GM12865 (cell line): ENCODE results near the gene MPO.

Experiments used
- DNase-seq: peaks from one replicate; pipeline ENCODE4 v3.0.0; 2010; ENCODE audit warnings: low read depth
- H3K4me3 ChIP-seq: 2 replicates; pipeline ENCODE4 v1.5.1; 2011; ENCODE audit warnings: mild to moderate bottlenecking, low read depth, low read length, control low read depth
- TF ChIP-seq, protein P1 (sequence below): IDR thresholded peaks from 2 replicates; pipeline ENCODE4 v1.5.1; 2011; ENCODE audit warnings: low read length, control low read depth, low read depth, inconsistent platforms; ENCODE audit not compliant: insufficient read depth; ENCODE audit errors: missing control alignments

MPO gene

DNA sequence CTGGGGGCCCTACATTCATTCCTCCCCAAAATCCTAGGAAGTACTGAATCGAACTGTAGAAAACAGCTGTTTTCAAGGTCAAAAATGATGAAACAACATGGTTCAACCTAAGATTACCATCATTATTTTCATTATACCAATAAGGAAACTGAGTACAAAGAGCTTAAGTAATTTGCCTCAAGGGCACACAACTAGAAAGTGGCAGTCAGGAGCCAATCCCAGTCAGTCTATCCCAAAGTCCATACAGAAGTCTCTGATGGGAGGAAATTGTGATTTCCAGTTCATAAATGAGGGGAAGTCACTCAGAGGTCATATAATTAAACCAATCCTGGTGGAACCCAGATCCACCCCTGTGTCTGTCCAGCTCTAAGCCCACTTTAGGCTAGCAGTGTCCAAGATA lies 34.0 kb downstream of the MPO start:
- H3K4me3 ChIP-seq = no peak overlapping the region
- TF ChIP-seq, protein P1, sequence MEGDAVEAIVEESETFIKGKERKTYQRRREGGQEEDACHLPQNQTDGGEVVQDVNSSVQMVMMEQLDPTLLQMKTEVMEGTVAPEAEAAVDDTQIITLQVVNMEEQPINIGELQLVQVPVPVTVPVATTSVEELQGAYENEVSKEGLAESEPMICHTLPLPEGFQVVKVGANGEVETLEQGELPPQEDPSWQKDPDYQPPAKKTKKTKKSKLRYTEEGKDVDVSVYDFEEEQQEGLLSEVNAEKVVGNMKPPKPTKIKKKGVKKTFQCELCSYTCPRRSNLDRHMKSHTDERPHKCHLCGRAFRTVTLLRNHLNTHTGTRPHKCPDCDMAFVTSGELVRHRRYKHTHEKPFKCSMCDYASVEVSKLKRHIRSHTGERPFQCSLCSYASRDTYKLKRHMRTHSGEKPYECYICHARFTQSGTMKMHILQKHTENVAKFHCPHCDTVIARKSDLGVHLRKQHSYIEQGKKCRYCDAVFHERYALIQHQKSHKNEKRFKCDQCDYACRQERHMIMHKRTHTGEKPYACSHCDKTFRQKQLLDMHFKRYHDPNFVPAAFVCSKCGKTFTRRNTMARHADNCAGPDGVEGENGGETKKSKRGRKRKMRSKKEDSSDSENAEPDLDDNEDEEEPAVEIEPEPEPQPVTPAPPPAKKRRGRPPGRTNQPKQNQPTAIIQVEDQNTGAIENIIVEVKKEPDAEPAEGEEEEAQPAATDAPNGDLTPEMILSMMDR = no peak
- no peak for DNase-seq

DNA sequence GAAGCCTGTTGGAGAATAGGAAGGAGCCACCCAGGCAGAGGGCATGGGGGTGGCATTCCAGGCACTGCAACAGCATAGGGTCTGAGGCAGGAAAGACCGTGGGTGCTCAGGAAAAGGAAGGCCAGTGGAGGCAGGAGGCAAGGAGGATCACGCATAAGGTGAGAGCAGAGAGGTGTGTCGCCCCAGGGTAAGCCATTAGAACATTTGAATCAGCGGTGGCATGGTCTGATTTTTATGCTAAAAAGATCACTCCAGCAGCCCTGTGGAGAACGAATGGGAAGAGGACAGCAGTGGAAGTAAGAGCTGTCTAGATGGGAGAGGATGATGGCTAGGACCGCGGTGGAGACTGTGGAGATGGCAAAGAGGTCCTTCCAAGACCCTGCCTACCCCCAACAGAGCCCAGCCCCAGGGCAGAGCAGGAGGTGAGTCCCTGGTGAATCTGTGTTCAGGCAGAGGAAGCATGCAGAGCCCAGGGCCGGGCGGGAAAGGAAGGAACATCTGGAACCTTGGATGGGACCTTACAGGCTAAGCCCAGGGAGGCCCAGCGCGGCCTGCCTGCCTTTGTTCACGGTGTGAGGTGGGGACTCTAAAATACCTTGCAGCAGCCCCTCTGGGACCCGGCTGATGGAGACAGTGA lies 34.5 kb downstream of the MPO start:
- TF ChIP-seq, protein P1 = no peak

DNA sequence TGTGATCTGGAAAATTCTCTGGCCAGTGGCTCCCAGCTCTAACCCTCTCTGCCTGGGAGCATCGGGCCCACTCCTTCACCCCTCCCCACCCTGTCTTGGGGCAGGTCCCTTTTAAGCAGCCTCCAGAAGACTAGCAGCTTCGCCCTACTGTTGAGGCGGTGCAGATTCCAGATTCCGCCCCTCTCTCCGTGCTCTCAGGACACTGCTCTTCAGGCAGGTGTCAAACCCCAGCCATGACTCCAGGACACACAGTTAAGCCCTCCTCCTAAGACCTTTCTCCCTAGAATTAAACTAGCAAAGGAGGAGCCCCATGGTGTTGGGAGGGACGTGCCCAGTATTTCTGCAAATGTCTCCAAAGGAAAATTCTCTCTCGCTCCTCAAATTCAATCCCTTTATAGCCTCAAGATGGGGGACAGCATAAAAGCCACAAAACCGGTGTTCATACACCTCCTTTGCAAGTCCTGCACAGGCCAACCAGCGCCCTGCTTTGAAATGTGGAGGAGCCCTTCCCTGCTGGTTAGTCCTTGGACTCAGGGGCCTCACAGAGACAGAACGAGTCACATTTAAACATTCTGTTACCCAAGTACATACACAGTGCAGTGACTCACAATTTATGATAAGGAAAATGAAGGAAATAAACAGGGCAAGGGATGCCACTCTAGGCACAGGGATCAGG lies 35.2 kb downstream of the MPO start:
- H3K4me3 ChIP-seq = no peak overlapping the region

More for the DNA sequence above, 34.5 kb downstream of the MPO start:
- no peak for DNase-seq
- H3K4me3 ChIP-seq = no peak overlapping the region

DNA sequence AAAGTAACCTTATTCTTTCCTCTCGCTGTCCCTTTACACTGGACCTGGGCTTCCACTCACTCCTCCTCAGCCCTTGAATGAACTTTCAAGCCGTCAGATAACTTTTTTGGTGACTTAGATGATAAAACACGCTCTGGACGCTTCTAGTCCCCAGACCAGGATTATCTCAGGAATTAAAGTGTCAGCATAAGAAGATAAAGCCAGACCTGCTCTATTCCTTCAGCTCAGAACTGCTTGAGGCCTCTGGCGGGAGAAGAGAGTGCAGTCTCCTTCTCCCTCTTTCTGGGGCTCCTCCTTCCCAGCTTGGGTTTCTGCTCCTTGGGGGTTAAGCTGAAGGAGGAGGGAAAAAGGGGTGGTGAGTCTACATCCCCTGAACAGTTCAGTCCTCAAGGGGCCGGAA lies 35.8 kb downstream of the MPO start:
- no peak overlapping the region for H3K4me3 ChIP-seq
- TF ChIP-seq, protein P1 = no peak
- DNase-seq = no peak

More for the DNA sequence above, 35.2 kb downstream of the MPO start:
- no peak for DNase-seq
- TF ChIP-seq, protein P1 = no peak

DNA sequence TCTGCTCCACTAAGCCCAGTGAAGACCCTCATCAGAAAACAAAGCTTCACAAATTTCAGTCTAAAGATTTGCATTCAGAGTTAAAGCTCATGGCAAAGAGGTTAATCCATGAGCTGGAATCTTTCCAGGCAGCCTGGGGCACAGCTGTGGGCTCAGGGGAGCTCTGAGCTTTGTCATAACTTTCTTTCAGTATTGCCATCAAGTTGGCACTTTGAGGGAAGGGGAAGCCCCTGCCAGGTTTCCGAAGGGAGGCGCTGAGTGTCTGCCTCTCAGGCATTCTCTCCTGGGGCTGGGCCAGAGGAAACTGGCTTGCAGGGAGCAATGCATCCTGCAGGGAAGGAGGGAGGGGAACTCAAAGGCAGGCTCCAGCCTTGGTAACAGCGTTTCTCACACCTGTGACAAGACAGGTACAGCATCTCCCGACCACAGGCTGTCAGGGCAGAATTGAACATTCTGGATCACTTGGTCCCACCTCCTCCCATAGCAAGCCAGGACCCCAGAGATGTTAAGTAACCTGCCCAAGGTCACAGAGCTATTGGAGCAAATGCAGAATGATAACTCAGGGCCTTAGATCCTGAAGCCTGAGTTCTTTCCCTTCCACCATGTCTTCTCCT lies 38.5 kb downstream of the MPO start:
- DNase-seq = peak; percentile 17
- no peak overlapping the region for H3K4me3 ChIP-seq
- TF ChIP-seq, protein P1 = no peak

DNA sequence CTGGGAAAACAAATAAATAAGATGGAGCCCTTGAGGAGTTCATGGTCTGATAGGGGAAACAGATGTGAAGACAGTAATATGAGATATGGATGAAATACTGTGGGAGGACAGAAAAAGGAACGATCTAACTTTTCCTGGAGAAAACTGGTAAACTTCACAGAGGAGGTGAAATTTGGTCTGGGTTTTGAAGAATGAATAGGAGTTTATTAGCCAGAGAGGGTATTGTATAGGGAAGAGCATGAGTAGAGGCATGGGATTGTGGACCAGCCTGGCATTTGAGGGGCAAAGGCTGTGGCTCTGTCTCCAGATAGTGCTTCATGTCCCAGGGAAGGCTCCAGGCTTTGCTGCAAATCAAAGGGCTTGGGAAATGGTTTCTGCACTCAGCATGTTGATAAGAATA lies 40.7 kb downstream of the MPO start:
- TF ChIP-seq, protein P1 = no peak
- DNase-seq = no peak
- no peak overlapping the region for H3K4me3 ChIP-seq

DNA sequence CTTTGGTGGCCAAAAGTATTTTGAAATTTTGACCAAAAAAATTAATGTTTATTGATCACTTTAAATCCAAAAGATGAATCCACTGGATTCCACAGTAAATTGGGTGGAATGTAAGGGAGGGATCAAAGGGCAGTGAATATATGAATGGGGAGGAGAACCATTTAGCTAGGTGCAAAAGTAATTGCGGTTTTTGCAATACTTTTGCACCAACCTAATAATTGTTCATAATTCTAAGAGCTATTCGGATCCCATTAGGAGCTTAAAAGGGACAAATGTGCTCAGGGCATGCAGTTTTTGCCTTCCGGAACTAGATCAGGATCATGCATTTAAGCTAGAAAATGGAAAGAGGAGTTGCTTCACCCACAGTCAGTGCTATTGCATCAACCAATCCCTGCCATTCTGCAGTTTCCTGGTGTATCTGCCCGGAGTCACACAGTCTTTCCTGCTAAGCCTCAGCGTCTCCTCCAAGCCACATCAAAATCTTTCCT lies 42.5 kb downstream of the MPO start, which contains the start of gene LPO:
Gene LPO, plus strand, starts transcription at position 438 of the 488 bp plus-strand sequence. CDS start 4,396 bp downstream, outside the sequence.
- TF ChIP-seq, protein P1 = no peak
- DNase-seq = no peak
- H3K4me3 ChIP-seq = no peak within 1 kb of the TSS
